Liver (tissue), 3 donors: ENCODE results near the gene RASSF3.
A peak's percentile ranks its signal among the peaks of the same experiment; 100 is the strongest.

Experiments used
- ATF3 ChIP-seq: IDR thresholded peaks from 2 replicates; pipeline ENCODE4 v1.6.1; 2016; ENCODE audit warnings: antibody characterized with exemption
- CTCF ChIP-seq: fragments of 150-350 bp; IDR thresholded peaks from 2 replicates; pipeline ENCODE4 v1.5.1; 2017; ENCODE audit warnings: improper control_type of control experiment, low read depth, low read length; ENCODE audit not compliant: missing input control
- EGR1 ChIP-seq, 2 donors: IDR thresholded peaks; 2 replicates each; pipeline ENCODE4 v1.6.1; 2016 to 2018; ENCODE audit warnings: antibody characterized with exemption in 2 of 2, low read depth in 2 of 2
- GABPA ChIP-seq, 2 donors: IDR thresholded peaks in 1 of 2; conservative IDR thresholded peaks in 1 of 2; 2 replicates each; pipeline ENCODE4 v1.6.1; 2016; ENCODE audit warnings: antibody characterized with exemption in 2 of 2, mild to moderate bottlenecking in 1 of 2, moderate library complexity in 1 of 2
- HNF4G ChIP-seq: IDR thresholded peaks from 2 replicates; pipeline ENCODE4 v1.6.1; 2016; ENCODE audit warnings: antibody characterized with exemption
- JUND ChIP-seq, 2 donors: IDR thresholded peaks; 2 replicates each; pipeline ENCODE4 v1.6.1; 2016; ENCODE audit warnings: antibody characterized with exemption in 2 of 2
- NR2F2 ChIP-seq: IDR thresholded peaks from 2 replicates; pipeline ENCODE4 v1.6.1; 2016; ENCODE audit warnings: antibody characterized with exemption
- RAD21 ChIP-seq, 2 donors: IDR thresholded peaks; 2 replicates each; pipeline ENCODE4 v1.6.1; 2016; ENCODE audit warnings: antibody characterized with exemption in 2 of 2, mild to moderate bottlenecking in 2 of 2
- SP1 ChIP-seq: IDR thresholded peaks from 2 replicates; pipeline ENCODE4 v1.6.1; 2018; ENCODE audit warnings: antibody characterized with exemption, mild to moderate bottlenecking
- TAF1 ChIP-seq: conservative IDR thresholded peaks from 2 replicates; pipeline ENCODE4 v1.6.1; 2016; ENCODE audit warnings: antibody characterized with exemption, mild to moderate bottlenecking
- YY1 ChIP-seq: IDR thresholded peaks from 2 replicates; pipeline ENCODE4 v1.6.1; 2016; ENCODE audit warnings: antibody characterized with exemption, mild to moderate bottlenecking
- ZBTB33 ChIP-seq: IDR thresholded peaks from 2 replicates; pipeline ENCODE4 v1.6.1; 2016; ENCODE audit warnings: antibody characterized with exemption
- TF ChIP-seq, protein P1 (sequence below): IDR thresholded peaks from 2 replicates; pipeline ENCODE4 v1.6.1; 2016; ENCODE audit warnings: antibody characterized with exemption, mild to moderate bottlenecking
- TF ChIP-seq, protein P2 (sequence below): IDR thresholded peaks from 2 replicates; pipeline ENCODE4 v1.6.1; 2016; ENCODE audit warnings: antibody characterized with exemption
- donor health status: healthy.
- donor health status: healthy.

GRCh38 chr12:64672925-64673409 lies 62.7 kb downstream of the RASSF3 start:
- TF ChIP-seq ZBTB33 (no peak), CTCF (no peak), ATF3 (no peak), RAD21 (IDR thresholded peaks at IDR 0.05) (no peak), JUND (IDR thresholded peaks at IDR 0.05) (no peak), YY1 (no peak), TAF1 (no peak), SP1 (no peak), HNF4G (no peak), EGR1 (IDR thresholded peaks at IDR 0.05; ENCODE audit: low read depth in 2 of 2) (no peak), GABPA (IDR thresholded peaks at IDR 0.05 in 1 of 2, conservative IDR thresholded peaks at IDR 0.05 in 1 of 2) (no peak), NR2F2 (peak; percentile 96)
- TF ChIP-seq, protein P1, sequence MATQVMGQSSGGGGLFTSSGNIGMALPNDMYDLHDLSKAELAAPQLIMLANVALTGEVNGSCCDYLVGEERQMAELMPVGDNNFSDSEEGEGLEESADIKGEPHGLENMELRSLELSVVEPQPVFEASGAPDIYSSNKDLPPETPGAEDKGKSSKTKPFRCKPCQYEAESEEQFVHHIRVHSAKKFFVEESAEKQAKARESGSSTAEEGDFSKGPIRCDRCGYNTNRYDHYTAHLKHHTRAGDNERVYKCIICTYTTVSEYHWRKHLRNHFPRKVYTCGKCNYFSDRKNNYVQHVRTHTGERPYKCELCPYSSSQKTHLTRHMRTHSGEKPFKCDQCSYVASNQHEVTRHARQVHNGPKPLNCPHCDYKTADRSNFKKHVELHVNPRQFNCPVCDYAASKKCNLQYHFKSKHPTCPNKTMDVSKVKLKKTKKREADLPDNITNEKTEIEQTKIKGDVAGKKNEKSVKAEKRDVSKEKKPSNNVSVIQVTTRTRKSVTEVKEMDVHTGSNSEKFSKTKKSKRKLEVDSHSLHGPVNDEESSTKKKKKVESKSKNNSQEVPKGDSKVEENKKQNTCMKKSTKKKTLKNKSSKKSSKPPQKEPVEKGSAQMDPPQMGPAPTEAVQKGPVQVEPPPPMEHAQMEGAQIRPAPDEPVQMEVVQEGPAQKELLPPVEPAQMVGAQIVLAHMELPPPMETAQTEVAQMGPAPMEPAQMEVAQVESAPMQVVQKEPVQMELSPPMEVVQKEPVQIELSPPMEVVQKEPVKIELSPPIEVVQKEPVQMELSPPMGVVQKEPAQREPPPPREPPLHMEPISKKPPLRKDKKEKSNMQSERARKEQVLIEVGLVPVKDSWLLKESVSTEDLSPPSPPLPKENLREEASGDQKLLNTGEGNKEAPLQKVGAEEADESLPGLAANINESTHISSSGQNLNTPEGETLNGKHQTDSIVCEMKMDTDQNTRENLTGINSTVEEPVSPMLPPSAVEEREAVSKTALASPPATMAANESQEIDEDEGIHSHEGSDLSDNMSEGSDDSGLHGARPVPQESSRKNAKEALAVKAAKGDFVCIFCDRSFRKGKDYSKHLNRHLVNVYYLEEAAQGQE: no peak
- TF ChIP-seq, protein P2, sequence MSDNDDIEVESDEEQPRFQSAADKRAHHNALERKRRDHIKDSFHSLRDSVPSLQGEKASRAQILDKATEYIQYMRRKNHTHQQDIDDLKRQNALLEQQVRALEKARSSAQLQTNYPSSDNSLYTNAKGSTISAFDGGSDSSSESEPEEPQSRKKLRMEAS: no peak
